GM18507 (cell line): ENCODE data around the gene HTR1E.
"Not testable (repeated sequence)": the region's sequence is repeated elsewhere in the genome, so short reads cannot be mapped to it uniquely, and the experiment has no call there.

Experiments
- DNase-seq: peaks from one replicate; pipeline ENCODE4 v3.0.0; 2011; ENCODE audit warnings: low read depth; ENCODE audit not compliant: insufficient read length; ENCODE audit errors: extremely low spot score
- FAIRE-seq: peaks from 2 replicates; lab custom pipeline; 2011; peaks lifted over from hg19 to GRCh38; lab: Jason Lieb, UNC

The HTR1E gene

GRCh38 chr6:86966271-86966670, 28.9 kb downstream of the HTR1E start:
- no peak for FAIRE-seq

GRCh38 chr6:86969573-86969972, 32.2 kb downstream of the HTR1E start:
- no peak for FAIRE-seq
- DNase-seq: no peak

More at GRCh38 chr6:86966271-86966670, 28.9 kb downstream of the HTR1E start:
- no peak for DNase-seq

- FAIRE-seq: no peak
These were observed 35.8 kb downstream of the HTR1E start for GRCh38 chr6:86973088-86973487.

GRCh38 chr6:86978251-86978650, 40.9 kb downstream of the HTR1E start:
- DNase-seq (no peak), FAIRE-seq (no peak)

More at GRCh38 chr6:86973088-86973487, 35.8 kb downstream of the HTR1E start:
- no peak for DNase-seq

GRCh38 chr6:87001494-87001893, 64.2 kb downstream of the HTR1E start:
- DNase-seq: no peak
- FAIRE-seq: no peak

- DNase-seq, FAIRE-seq: not testable (repeated sequence)
These were observed 65.1 kb downstream of the HTR1E start for GRCh38 chr6:87002391-87002790.

GRCh38 chr6:87006541-87006940, 69.2 kb downstream of the HTR1E start:
- not testable (repeated sequence) for FAIRE-seq, DNase-seq

GRCh38 chr6:87009581-87009980, 72.3 kb downstream of the HTR1E start:
- not testable (repeated sequence) for DNase-seq, FAIRE-seq

- no peak for DNase-seq
- FAIRE-seq: no peak
These were observed 74.7 kb downstream of the HTR1E start for GRCh38 chr6:87012035-87012434.

- FAIRE-seq: no peak
- DNase-seq: no peak
These were observed 75.4 kb downstream of the HTR1E start for GRCh38 chr6:87012743-87013142.

- no peak for FAIRE-seq
- DNase-seq: no peak
These were observed 79.4 kb downstream of the HTR1E start for GRCh38 chr6:87016772-87017171.

GRCh38 chr6:87027021-87027420, 89.7 kb downstream of the HTR1E start:
- FAIRE-seq: no peak

GRCh38 chr6:87029711-87030314, 92.5 kb downstream of the HTR1E start:
- FAIRE-seq: no peak
- no peak for DNase-seq

More at GRCh38 chr6:87027021-87027420, 89.7 kb downstream of the HTR1E start:
- DNase-seq: no peak

GRCh38 chr6:87040729-87041128, 103.4 kb downstream of the HTR1E start:
- FAIRE-seq (no peak), DNase-seq (no peak)

GRCh38 chr6:87045521-87046075, 108.3 kb downstream of the HTR1E start:
- DNase-seq: no peak
- FAIRE-seq: no peak

- FAIRE-seq (no peak), DNase-seq (no peak)
These were observed 112.5 kb downstream of the HTR1E start for GRCh38 chr6:87049779-87050178.

- DNase-seq: no peak
- FAIRE-seq: no peak
These were observed 116.0 kb downstream of the HTR1E start for GRCh38 chr6:87053312-87053711.

GRCh38 chr6:87054143-87054833, 117.0 kb downstream of the HTR1E start:
- DNase-seq (no peak), FAIRE-seq (peak; percentile 29)

- DNase-seq (no peak), FAIRE-seq (no peak)
These were observed 122.6 kb downstream of the HTR1E start for GRCh38 chr6:87059943-87060342.

- FAIRE-seq (no peak), DNase-seq (no peak)
These were observed 127.8 kb downstream of the HTR1E start for GRCh38 chr6:87065117-87065516.
